Mesodermal cell (in vitro differentiated cells): ENCODE data around the gene SDK2.
"Not testable (repeated sequence)": the region's sequence is repeated elsewhere in the genome, so short reads cannot be mapped to it uniquely, and the experiment has no call there.

Experiments used
- H3K27ac ChIP-seq: 2 replicates; pipeline ENCODE4 v1.7.0; 2013; ENCODE audit warnings: mild to moderate bottlenecking, low read depth, low read length, moderate library complexity; ENCODE audit not compliant: severe bottlenecking
- H3K36me3 ChIP-seq: 2 replicates; pipeline ENCODE4 v1.7.1; 2013; ENCODE audit warnings: mild to moderate bottlenecking, low read length, moderate library complexity; ENCODE audit not compliant: control insufficient read depth, insufficient read depth
- H3K4me1 ChIP-seq: one replicate; pipeline ENCODE4 v1.7.1; 2013; ENCODE audit warnings: mild to moderate bottlenecking, low read length; ENCODE audit not compliant: insufficient read depth, control insufficient read depth, poor library complexity, severe bottlenecking
- H3K4me3 ChIP-seq: 2 replicates; pipeline ENCODE4 v1.7.0; 2013; ENCODE audit warnings: low read length, control low read depth, mild to moderate bottlenecking; ENCODE audit not compliant: insufficient read depth, poor library complexity, severe bottlenecking; ENCODE audit errors: extremely low read depth
- H3K9me3 ChIP-seq: 2 replicates; pipeline ENCODE4 v1.7.1; 2013; ENCODE audit warnings: mild to moderate bottlenecking, low read length, moderate library complexity; ENCODE audit not compliant: control insufficient read depth
- WGBS, 2 experiments: methylation state at CpG; one replicate each; pipeline ENCODE4 v1.1.5; 2013; ENCODE audit warnings: missing lambda C conversion rate in 2 of 2; ENCODE audit not compliant: insufficient coverage in 2 of 2; 5-methylcytosine and 5-hydroxymethylcytosine counted together

SDK2 gene

GRCh38 chr17:73311781-73312641, 332.2 kb downstream of the SDK2 start, which contains the start of gene CDC42EP4:
TSS of gene CDC42EP4 (minus strand) at chr17:73312001. CDS start at chr17:73286500, 25,501 bp downstream.
- Histone ChIP-seq H3K36me3 (peaks cover 4% of the 10 kb centered on the region), H3K9me3 (no peaks in the 10 kb centered on the region), H3K27ac (peak within 1 kb of the TSS; percentile 84), H3K4me1 (peaks cover 30% of the 10 kb centered on the region), H3K4me3 (peak within 1 kb of the TSS; percentile 97)
- WGBS, 2 experiments = 2% methylated on average over 58 to 61 of the region's 71 CpGs

- Histone ChIP-seq H3K9me3 (no peaks in the 10 kb centered on the region), H3K4me3 (peak overlapping the region; percentile 97), H3K36me3 (peaks cover 4% of the 10 kb centered on the region), H3K4me1 (peaks cover 36% of the 10 kb centered on the region), H3K27ac (peak overlapping the region; percentile 84)
- 0% methylated on average over 8 to 18 of the region's 38 CpGs for WGBS, 2 experiments
Measured at GRCh38 chr17:73311428-73311780, 332.8 kb downstream of the SDK2 start.

GRCh38 chr17:73309727-73310596, 334.3 kb downstream of the SDK2 start:
- WGBS, 2 experiments = 17 to 26% methylated on average over 8 to 16 of the region's 21 CpGs
- H3K4me3 ChIP-seq = peak overlapping the region; percentile 97
- no peaks in the 10 kb centered on the region for H3K9me3 ChIP-seq
- peaks cover 50% of the 10 kb centered on the region for H3K4me1 ChIP-seq
- H3K27ac ChIP-seq = peak overlapping the region; percentile 84
- peaks cover 4% of the 10 kb centered on the region for H3K36me3 ChIP-seq

GRCh38 chr17:73308959-73309358, 335.3 kb downstream of the SDK2 start:
- Histone ChIP-seq H3K4me1 (peaks cover 59% of the 10 kb centered on the region), H3K4me3 (peak overlapping the region; percentile 97)
- H3K9me3 ChIP-seq, H3K27ac ChIP-seq, H3K36me3 ChIP-seq: not testable (repeated sequence)
- 80 to 83% methylated on average over 1 to 2 of the region's 5 CpGs for WGBS, 2 experiments

- H3K27ac ChIP-seq = peak overlapping the region; percentile 64
Measured at GRCh38 chr17:73308017-73308823, 336.0 kb downstream of the SDK2 start.

GRCh38 chr17:73307130-73307529, 337.1 kb downstream of the SDK2 start:
- 95% methylated on average over 4 of the region's 9 CpGs; no CpG with 5 or more reads in 1 of the 2 experiments for WGBS, 2 experiments
- Histone ChIP-seq H3K4me3 (no peak overlapping the region), H3K36me3 (peaks cover 16% of the 10 kb centered on the region), H3K4me1 (peaks cover 59% of the 10 kb centered on the region), H3K9me3 (no peaks in the 10 kb centered on the region), H3K27ac (no peak overlapping the region)

More at GRCh38 chr17:73308017-73308823, 336.0 kb downstream of the SDK2 start:
- 84% methylated on average over 18 to 21 of the region's 23 CpGs for WGBS, 2 experiments
- H3K4me3 ChIP-seq = peak overlapping the region; percentile 16
- no peaks in the 10 kb centered on the region for H3K9me3 ChIP-seq
- peaks cover 10% of the 10 kb centered on the region for H3K36me3 ChIP-seq
- H3K4me1 ChIP-seq = peaks cover 62% of the 10 kb centered on the region

- 80 to 90% methylated on average over 5 to 7 of the region's 11 CpGs for WGBS, 2 experiments
- Histone ChIP-seq H3K27ac (peak overlapping the region; percentile 87), H3K4me3 (no peak overlapping the region), H3K36me3 (peaks cover 23% of the 10 kb centered on the region), H3K4me1 (peaks cover 59% of the 10 kb centered on the region), H3K9me3 (no peaks in the 10 kb centered on the region)
Measured at GRCh38 chr17:73305845-73306836, 338.1 kb downstream of the SDK2 start.

- peaks cover 59% of the 10 kb centered on the region for H3K4me1 ChIP-seq
- H3K36me3 ChIP-seq = peaks cover 29% of the 10 kb centered on the region
- H3K9me3 ChIP-seq = no peaks in the 10 kb centered on the region
- H3K4me3 ChIP-seq = no peak overlapping the region
- WGBS, 2 experiments = 35 to 39% methylated on average over 15 to 16 of the region's 16 CpGs
- peak overlapping the region; percentile 87 for H3K27ac ChIP-seq
Measured at GRCh38 chr17:73304971-73305812, 339.1 kb downstream of the SDK2 start.

GRCh38 chr17:73304438-73304837, 339.8 kb downstream of the SDK2 start:
- peak overlapping the region; percentile 87 for H3K27ac ChIP-seq
- H3K9me3 ChIP-seq = no peaks in the 10 kb centered on the region
- peaks cover 36% of the 10 kb centered on the region for H3K36me3 ChIP-seq
- 79 to 86% methylated on average over 2 to 5 of the region's 8 CpGs for WGBS, 2 experiments
- H3K4me3 ChIP-seq = no peak overlapping the region
- H3K4me1 ChIP-seq = peaks cover 61% of the 10 kb centered on the region
